GM21390 (cell line): ENCODE measurements around the gene TENT4A.
"Not testable (repeated sequence)": the region's sequence is repeated elsewhere in the genome, so short reads cannot be mapped to it uniquely, and the experiment has no call there.

Experiments
- ATAC-seq: cut with Tn5 transposase; IDR thresholded peaks from one replicate; pipeline ENCODE4 v1.9.1; 2021; ENCODE audit not compliant: unreplicated experiment

TENT4A gene

DNA sequence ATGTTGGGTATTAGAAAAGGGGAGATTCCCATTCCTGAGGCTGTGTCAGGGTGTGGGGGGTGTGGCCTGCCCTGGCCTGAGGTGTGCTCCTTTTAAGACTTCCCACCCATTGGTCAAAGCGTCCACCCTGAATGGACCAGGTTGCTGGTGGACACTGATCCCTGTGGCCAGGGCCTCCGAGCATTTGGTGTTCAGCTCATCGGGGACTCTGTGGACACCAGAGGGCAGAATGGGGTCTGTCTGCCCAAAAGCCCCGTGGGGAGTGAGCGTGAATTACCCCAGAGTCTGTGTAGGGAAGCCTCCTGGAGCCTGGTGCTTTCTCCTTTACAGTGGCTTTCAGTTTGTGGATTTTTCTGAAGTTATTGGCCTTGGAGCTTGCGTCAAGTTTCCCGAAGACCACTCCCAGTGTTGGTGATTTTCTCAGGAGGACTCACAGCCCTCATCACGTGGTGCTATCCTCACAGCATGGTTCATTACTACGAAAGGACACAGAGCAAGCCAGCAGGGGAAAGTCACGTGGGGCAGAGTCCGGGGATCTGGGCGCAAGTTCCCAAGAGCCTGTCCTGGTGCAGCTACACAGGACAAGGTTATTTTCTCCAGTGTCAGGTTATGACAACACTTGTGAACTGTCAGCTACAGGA, 55.5 kb downstream of the TENT4A start:
- ATAC-seq = no peak

DNA sequence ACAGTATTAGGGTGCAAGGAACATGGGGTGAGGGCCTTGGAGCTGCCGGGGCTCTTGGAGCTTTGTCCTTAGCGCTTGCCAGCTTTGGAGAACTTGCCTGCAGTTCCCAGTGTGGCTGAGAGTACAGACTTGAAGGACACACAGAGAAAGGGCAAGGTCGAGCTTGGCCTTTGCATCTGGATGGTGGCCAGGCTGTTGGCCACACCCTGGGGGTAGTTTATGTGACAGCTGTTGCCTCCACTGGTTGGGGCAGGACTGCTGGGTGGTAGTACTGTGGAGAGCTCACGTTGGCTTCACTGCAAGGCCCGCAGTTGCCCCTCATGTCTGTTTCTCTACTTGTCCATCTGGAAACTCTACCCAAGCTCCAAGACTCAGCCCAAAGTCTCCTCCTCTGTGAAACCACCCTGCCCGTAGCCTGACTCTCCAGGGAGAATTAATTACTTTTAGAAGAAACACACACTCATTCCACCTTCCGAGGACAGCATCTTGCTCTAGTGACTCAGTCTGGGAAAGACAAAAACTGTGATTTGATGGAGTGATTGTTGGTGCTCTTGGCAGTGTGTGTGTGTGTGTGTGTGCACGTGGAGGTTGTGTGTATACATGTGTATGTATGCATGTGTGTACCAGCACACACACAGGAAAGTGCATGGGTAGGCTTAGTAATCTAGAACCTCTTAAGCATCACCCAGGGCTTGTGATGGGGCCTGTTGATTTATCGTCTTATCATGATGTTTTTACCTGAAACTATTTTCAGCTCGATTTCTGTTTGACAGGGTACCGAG, 57.8 kb downstream of the TENT4A start:
- ATAC-seq = no peak

DNA sequence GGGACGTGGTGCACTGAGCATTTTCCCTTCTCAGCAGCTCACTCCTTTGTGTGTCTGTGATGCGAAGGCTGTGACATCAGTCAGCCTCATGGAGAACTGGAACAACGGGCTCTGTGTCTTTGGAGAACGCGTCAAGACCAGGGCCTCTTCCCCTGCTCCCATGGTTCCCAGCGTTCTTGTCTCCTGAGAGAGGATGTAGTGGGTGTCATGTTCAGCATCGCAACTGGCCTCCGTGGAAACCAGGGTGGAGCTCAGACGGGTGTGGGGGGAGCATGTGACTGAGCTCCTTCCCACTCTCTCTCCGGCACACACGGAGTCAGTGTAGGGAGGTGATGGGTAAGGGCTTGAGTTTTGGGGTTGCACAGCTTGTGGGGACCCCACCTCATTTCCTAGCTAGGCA, 59.7 kb downstream of the TENT4A start:
- no peak for ATAC-seq

DNA sequence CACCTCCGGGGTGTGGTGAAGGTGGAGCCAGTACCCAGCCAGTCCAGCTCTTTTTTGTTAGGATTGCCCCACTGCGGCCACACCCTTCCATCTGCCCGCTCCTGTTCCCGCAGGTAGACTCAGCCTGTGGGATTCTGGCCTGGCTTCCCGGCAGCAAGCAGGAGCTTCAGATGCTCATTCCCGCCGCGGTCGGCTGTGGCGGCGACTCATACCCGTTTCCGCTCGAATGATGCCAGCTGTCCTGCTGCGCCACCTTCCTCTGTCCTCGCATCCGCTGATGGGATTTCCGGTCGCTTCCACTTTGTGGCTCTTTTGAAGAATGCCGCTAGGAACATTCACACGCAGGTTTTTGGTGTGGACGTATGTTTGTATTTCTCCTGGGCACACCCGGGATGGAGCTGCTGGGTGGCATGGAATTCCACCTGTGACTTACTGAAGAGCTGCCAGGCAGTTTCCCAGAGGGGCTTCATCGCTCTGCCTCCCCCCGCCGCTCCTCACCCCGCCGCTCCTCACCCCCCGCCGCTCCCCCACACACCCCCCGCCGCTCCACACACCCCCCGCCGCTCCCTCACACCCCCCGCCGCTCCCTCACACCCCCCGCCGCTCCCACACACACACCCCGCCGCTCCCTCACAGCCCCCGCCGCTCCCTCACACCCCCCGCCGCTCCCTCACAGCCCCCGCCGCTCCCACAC, 60.3 kb downstream of the TENT4A start:
- no peak for ATAC-seq

DNA sequence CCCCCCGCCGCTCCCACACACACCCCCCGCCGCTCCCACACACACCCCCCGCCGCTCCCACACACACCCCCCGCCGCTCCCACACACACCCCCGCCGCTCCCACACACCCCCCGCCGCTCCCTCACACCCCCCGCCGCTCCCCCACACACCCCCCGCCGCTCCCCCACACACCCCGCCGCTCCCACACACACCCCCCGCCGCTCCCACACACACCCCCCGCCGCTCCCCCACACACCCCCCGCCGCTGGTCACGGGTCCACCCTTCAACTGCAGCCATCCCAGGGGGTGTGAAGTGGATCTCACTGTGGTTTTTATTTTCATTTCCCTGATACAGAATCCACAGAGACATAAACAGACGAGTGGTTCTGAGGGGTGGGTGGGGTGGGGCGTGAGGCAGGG, 61.0 kb downstream of the TENT4A start:
- not testable (repeated sequence) for ATAC-seq

DNA sequence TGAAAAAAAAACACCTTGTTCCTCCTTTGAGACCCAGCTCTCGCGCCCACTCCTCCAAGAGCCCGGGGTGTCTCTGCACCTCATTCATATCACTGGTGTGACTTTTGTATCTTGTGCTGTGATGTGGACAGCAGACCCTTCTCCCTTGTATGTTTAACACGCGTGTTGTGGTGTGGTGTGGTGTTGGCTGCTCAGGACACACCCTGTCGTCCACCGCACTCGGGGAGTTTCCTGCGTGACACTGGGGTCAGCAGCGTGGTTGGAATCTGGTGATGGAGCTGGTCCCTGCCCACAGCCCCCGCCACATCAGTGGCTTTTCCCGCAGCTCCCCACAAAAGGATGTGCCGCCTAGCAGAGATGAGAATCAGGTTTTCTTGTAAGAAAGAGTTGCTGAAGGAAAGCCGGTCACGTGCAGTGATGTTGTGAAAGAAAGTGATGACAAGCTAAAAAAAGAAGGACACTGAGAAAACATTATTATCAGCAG, 61.5 kb downstream of the TENT4A start:
- ATAC-seq = no peak

DNA sequence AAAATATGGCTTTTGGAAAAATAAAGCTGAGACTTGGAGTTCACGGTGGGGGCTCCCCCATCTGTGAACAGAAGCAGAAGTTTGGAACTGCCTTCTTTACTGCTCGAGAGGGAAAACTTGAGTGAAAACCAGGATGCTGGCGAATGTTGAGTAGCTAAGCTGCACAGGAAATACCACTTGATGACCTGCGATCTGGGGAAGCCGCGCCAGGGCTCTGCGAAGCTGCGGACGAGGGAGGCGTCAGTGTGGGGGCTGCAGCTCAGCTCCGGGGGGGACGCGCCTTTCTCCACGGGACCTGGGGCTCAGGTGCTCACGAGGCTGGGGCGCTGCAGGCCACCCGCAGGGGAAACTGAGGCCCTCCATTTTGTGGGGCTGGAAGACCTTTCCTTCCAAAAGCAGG, 62.3 kb downstream of the TENT4A start:
- ATAC-seq = no peak

DNA sequence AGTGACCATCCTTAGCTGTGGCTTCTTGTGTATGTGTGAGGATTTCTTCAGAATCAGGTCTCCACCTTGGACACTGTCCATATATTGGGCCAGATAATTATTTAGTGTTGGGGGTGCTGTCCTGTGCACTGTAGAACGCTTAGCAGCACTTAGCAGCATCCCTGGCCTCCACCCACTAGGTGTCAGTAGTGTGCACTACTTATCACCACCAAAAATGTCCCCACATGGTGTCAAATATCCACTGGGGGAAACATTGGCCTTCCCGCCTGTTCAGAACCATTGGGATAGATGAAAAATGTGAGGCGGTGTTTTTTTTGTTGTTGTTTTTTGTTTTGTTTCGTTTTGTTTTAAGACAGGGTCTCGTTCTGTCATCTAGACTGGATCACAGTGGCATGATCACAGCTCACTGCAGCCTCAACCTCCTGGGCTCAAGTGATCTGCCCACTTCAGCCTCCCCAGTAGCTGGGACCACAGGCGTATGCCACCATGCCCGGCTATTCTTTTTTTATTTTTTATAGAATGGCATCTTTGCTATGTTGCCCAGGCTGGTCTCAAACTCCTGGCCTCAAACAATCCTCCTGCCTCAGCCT, 67.7 kb downstream of the TENT4A start:
- ATAC-seq = peak; percentile 93

DNA sequence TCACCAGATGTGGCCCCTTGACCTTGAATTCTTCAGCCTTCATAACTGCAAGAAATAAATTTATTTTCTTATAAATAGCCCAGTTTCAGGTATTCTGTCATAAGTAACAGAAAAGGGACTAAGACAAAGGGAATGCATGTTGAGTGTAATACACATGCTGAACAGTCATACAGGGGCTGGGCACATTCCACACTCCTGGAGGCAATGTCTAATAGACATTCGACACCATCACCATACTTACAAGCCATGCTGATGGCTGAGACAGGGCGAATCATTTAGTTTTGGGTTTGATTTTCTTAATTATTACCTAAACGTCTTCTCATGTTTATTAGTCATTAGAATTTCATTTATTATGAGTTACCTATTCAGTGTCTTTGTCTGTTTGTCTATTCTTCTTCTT, 68.5 kb downstream of the TENT4A start:
- no peak for ATAC-seq

DNA sequence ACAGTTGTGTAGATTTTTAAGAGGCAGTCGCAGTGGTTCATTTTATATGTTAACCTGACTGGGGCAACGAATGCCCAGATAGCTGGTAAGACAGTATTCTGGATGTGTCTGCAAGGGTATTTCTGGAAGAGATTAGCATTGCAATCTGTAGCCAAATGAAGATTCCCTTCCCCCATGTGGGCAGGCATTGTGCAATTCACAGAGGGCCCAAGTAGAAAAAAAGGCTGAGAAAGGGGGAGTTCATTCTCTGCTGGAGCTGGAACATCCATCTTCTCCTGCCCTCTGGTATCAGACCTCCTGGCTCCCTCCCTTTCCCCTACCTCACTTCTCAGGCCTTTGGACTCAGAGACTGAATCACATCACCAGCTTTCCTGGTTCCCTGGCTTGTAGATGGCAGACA, 70.6 kb downstream of the TENT4A start:
- ATAC-seq = no peak

DNA sequence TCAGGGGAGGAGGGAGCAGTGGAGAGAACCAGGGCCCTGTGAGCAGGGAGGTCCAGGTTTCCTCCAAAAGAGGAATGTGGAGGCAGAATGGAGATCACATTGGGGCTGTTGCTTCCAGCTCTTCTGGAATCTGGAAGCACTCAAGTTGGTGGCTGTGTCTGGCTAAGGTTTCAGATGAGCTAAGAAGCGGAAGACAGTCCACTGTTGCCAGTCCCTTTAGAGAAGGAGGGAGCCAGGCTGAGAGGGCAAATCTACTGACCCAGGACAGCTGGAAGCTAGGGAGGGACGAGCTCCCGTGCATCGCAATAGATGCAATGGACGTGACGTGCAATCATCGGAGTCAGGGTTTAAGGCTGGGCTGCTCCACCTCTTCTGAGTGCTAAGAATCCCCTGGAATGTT, 71.2 kb downstream of the TENT4A start:
- no peak for ATAC-seq

DNA sequence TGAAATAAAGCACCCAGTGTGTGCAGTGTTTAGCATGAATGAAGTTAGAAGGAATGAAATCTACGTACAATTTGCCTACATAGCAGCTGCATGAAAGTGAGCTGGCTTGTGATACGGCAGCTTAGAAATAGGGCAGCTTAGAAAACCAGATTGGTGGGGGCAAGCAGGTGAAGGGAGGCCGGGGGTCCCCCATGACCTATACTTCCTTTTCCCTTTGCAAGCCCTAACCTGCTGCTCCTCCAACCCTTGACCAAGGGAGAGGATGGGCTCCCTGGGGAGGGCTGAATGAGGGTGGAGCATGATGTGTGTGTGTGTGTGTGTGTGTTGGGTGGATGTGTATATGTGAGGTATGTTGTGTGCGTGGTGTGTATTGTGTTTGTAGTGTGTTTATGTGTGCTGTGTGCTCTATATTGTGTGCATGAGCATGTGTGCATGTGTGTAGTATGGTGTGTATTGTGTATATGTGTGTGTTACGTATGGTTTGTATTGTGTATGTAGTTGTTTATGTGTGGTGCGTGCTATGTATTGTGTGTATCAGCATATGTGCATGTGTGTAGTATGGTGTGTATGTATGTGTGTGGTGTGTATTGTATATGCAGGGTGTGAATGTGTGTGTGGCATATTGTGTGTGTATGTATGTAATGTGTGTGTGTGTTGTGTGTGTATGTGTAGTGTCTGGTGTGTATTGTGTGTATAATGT, 72.1 kb downstream of the TENT4A start:
- ATAC-seq = no peak

DNA sequence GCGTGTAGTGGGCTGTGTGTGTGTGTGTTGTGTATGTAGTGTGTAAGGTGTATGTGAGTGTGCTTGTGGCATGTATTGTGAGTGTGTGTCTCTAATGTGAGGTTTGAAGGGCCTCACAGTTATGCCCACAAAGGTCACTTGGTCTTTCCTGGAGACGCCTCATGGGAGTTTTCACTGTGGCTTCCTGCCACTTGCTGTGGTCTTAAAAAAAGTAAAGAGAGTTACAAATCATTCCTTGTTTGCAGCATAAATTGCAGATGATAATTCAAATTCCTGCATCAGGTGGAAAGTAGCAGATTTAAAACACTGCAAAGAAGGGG, 72.6 kb downstream of the TENT4A start:
- ATAC-seq = no peak

DNA sequence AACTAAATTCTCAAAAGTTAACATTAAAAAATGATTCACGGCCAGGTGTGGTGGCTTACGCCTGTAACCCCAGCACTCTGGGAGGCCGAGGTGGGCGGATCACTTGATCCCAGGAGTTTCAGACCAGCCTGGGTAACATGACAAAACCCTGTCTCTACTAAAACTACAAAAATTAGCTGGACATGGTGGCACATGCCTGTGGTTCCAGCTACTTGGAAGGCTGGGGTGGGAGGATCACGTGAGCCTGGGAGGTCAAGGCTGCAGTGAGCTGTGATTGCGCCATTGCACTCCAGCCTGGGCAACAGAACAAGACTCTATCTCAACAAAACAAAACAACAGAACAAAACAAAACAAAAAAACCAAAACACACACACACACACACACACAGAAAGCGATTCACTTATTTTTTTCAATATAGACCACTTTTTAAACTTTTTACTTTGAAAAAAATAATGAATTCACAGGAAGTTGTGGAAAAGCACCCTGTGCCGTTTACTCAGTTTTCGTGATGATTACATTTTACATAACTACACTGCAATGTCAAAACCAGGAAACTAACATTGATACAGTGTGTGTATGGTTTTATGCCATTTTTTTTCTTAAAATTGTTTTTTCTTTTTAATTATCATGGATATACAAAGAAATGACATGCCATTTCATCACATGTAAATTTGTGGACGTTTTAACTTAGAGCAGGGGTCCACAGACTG, 73.7 kb downstream of the TENT4A start:
- no peak for ATAC-seq

DNA sequence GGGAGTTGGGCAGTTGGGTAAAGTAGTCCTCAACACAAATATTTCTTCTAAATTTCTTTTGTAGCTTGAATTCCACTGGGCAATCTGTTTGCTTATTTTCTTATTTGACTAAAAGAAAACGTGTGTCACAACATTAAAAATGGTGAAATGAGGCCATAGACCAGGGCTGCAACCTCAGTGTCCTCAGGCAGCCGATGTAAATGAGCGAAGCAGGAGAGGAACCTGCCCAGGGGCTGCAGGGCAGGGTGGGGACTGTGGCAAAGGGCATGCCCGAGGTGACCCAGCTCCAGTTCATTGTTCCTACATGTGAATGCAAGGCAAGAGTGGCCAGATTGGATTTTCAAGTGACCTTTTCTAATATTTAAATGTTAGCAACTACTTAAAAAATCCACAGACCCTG, 74.7 kb downstream of the TENT4A start:
- ATAC-seq = no peak

DNA sequence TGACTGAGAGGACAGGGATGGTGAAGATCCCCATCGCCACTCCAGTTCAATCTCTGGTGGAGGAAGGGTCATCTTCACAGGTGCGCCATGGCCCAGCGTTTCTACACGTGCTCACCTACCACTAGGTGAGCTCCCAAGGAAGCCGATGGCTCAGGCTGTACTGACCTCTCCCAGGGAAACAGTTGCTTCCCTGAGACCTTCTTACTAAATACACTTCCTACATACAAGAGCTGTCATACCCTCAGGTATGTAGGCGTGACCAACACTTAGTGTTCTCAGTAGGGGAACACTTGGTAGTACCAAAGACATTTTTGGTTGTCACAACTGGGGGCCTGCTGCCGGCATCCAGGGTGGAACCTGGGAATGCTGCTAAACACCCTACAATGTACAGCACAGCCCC, 75.2 kb downstream of the TENT4A start:
- ATAC-seq = no peak

DNA sequence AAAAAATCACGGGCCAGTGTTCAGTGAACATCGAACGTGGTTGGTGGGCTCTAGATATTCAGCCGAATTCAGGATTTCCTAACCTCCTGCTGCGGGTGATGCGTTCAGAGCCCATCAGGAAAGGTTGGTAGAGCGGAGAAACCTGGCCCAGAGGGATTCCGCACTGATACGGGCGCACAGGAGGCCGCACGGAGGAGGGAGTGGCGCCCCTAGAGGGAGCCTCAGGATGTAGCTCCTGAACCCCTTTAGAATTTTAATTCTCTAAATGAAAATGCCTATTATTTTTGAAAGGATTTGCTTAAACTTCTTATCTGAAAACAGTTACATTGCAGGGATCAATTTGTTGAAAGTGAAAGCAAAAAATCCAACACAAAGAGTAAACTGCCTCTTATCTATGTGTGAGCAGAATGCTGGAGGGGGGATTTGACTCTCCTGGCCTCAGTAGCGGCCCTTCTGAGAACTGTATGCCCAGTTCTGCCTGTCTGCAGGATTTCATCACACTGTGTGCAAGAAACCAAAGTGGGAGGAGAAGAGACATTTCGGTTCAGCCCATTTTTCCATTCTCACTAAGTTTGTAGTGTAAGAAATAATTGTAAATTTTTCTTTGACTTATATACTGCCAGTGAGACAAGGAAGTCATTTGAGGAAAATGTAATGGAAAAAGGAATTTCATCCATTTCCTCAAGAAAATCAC, 75.9 kb downstream of the TENT4A start:
- no peak for ATAC-seq

DNA sequence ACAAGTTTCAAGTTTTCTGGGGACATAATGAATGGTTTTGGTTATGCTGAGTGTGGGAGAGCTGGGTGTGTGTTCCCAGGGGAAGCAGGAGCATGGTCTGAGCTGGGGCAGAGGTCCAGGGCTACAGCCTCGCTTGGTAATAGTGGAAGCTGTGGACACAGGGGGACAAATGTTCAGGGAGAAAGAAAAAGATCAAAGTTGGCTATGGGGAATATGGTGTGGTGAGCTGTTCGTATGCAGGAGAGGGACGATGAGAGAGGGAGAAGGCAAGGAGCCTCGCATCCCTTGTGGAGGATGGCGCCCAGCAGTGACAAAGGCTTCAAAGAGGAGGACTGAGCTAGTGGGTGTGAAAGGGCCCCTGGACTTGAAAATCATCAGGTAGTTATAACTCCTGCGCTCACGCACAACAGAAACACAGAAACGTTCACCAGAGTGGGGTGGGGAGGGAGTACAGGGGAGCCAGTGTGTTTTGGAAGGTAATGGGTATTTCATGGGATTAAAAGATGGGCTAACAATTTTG, 77.2 kb downstream of the TENT4A start:
- no peak for ATAC-seq

DNA sequence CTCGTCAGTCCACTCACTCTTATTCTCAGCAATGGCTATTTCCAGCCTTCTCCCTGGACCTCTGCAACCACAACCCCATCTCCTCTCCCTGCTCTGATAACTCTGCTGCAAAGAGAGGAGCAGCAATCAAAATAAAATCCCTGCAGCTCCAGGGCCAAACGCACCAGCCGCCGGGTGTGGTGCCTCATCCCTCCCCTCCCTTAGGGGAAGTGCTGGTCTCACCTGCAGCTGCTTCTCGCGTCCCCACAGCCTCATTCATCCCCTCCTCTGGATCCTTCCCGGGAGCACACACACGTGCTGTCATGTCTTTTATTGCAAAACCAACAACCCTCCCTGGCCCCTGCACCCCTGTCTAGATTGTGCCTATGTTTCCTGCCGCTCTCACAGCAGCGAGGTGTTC, 77.8 kb downstream of the TENT4A start:
- ATAC-seq = no peak

DNA sequence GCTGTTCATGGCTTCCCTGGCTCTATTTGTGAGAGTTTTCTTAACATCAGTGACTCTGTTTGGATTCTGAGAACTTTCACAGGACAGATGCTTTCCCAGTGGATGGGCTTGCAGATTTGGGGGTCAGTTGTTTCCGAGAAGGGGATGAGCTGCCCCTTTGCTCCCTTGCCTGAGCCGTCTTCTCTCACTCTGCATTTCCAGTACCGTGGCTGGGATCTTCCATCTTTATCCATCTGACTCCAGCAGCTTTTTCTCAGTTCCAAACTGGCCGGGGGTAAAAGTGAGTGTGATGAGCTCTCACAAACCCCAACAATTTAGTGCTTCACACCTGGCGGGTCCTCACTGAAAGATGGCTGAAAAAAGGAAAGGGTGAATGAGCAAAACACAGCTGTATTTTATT, 79.1 kb downstream of the TENT4A start:
- no peak for ATAC-seq
